Panc1 (cell line): ENCODE results near the gene TRIM45. TPM values are rescaled to one million over a fixed set of nuclear protein-coding genes. Genes with fewer than 3 reads are reported as not detected.

Experiments
- ATAC-seq: fragments of 200-7000 bp; cut with Tn5 transposase; 2 replicates; pipeline ENCODE4 v1.9.1; 2020; ENCODE audit warnings: mild to moderate bottlenecking, moderate library complexity
- BruUV-seq: library from RNA; stranded (reverse); fragments of 400-500 nt; replicated peaks from 2 replicates; lab custom pipeline; 2021; lab: Mats Ljungman, UMichigan
- CTCF ChIA-PET: fragments of 300-600 bp; sonication (Branson Sonifier 250); formaldehyde crosslinking; loops from one replicate; lab custom pipeline; 2022; ENCODE audit warnings: antibody characterized with exemption; lab: Charles Lee
- POLR2A ChIA-PET: fragments of 300-600 bp; sonication (Branson Sonifier 250); formaldehyde crosslinking; loops from one replicate; lab custom pipeline; 2022; ENCODE audit warnings: antibody characterized with exemption; lab: Charles Lee
- DNase-seq: peaks from one replicate; pipeline ENCODE4 v3.0.0-alpha.2; 2010; ENCODE audit warnings: low read depth, low spot score
- H3K27ac ChIP-seq: 2 replicates; pipeline ENCODE4 v1.5.1; 2011; ENCODE audit warnings: mild to moderate bottlenecking, low read length, inconsistent platforms
- H3K27me3 ChIP-seq: fragments of 200-500 bp; sonication (Bioruptor generic); 2 replicates; pipeline ENCODE4 v1.6.0; 2014; ENCODE audit warnings: low read length, inconsistent platforms; ENCODE audit not compliant: control insufficient read depth, insufficient read depth
- H3K36me3 ChIP-seq: fragments of 200-500 bp; sonication (Bioruptor generic); 2 replicates; pipeline ENCODE4 v1.5.1; 2014; ENCODE audit warnings: inconsistent platforms, mild to moderate bottlenecking, low read length, moderate library complexity; ENCODE audit not compliant: control insufficient read depth, insufficient read depth
- H3K4me1 ChIP-seq: 2 replicates; pipeline ENCODE4 v1.5.1; 2011; ENCODE audit warnings: inconsistent platforms, mild to moderate bottlenecking, low read length, moderate library complexity; ENCODE audit not compliant: control insufficient read depth, insufficient read depth
- H3K4me3 ChIP-seq, 2 experiments: 2 replicates each; pipeline ENCODE4 v1.5.1; 2011 to 2012; ENCODE audit warnings: low read depth in 2 of 2, low read length in 2 of 2, mild to moderate bottlenecking in 2 of 2, inconsistent platforms in 1 of 2, moderate library complexity in 1 of 2
- H3K9me3 ChIP-seq: fragments of 200-500 bp; sonication (Bioruptor generic); 2 replicates; pipeline ENCODE4 v1.5.1; 2014; ENCODE audit warnings: low read depth, mild to moderate bottlenecking, inconsistent platforms, low read length, moderate library complexity; ENCODE audit not compliant: control insufficient read depth, insufficient read depth
- CTCF ChIP-seq: fragments of 450-650 bp; IDR thresholded peaks from 2 replicates; pipeline ENCODE4 v1.5.1; 2017; ENCODE audit warnings: mild to moderate bottlenecking
- POLR2AphosphoS5 ChIP-seq: IDR thresholded peaks from 2 replicates; pipeline ENCODE4 v1.6.1; 2012; ENCODE audit warnings: mild to moderate bottlenecking, low read depth, low read length, moderate library complexity
- SIN3A ChIP-seq: IDR thresholded peaks from 2 replicates; pipeline ENCODE4 v1.6.1; 2012; ENCODE audit warnings: low read depth, mild to moderate bottlenecking, low read length, moderate library complexity, borderline replicate concordance; ENCODE audit not compliant: insufficient read depth
- TCF7L2 ChIP-seq: IDR thresholded peaks from 2 replicates; pipeline ENCODE4 v1.6.1; 2011; ENCODE audit warnings: mild to moderate bottlenecking, low read depth, low read length, inconsistent platforms
- in situ Hi-C: cut with HindIII; loops from 2 replicates; pipeline ENCODE4 v1.10.0; 2016; ENCODE audit warnings: low sequenced_read_pairs, low pct_unique_long_range_greater_than_20kb
- intact Hi-C: fragments of 100-400 bp; cut with micrococcal nuclease; formaldehyde crosslinking; loops from one replicate; pipeline ENCODE4 v1.10.0; 2022; ENCODE audit not compliant: unreplicated experiment
- total RNA-seq: library from RNA; stranded (reverse); gene quantifications from one replicate; pipeline ENCODE4 v1.2.1, GENCODE V29; 2021; ENCODE audit not compliant: unreplicated experiment
- TF ChIP-seq, protein P1 (sequence below), 2 experiments: IDR thresholded peaks; 2 replicates each; pipeline ENCODE4 v1.6.1; 2011 to 2012; ENCODE audit warnings: low read depth in 2 of 2, control low read depth in 1 of 2, low read length in 1 of 2, mild to moderate bottlenecking in 1 of 2, moderate library complexity in 1 of 2; ENCODE audit not compliant: insufficient read depth in 1 of 2

Gene TRIM45
- total RNA-seq, 1 experiment from 2014 or later = 4.7 TPM

- ChIA-PET CTCF (no interaction called here), POLR2A (no interaction called here)
- BruUV-seq = no TSS peak
- no peak for DNase-seq
- Histone ChIP-seq H3K27me3 (no peaks in the 10 kb centered on the region), H3K4me1 (no peaks in the 10 kb centered on the region), H3K4me3 (no peak overlapping the region), H3K9me3 (no peaks in the 10 kb centered on the region), H3K27ac (no peak overlapping the region), H3K36me3 (peaks cover 3% of the 10 kb centered on the region; the same call in 1 of the 2 replicates)
- no peak for ATAC-seq
- intact Hi-C loops (no loop called here), in situ Hi-C loops (no loop called here)
- TF ChIP-seq SIN3A = no peak
- no peak for TF ChIP-seq POLR2AphosphoS5
- TF ChIP-seq CTCF = no peak
- TF ChIP-seq, protein P1, sequence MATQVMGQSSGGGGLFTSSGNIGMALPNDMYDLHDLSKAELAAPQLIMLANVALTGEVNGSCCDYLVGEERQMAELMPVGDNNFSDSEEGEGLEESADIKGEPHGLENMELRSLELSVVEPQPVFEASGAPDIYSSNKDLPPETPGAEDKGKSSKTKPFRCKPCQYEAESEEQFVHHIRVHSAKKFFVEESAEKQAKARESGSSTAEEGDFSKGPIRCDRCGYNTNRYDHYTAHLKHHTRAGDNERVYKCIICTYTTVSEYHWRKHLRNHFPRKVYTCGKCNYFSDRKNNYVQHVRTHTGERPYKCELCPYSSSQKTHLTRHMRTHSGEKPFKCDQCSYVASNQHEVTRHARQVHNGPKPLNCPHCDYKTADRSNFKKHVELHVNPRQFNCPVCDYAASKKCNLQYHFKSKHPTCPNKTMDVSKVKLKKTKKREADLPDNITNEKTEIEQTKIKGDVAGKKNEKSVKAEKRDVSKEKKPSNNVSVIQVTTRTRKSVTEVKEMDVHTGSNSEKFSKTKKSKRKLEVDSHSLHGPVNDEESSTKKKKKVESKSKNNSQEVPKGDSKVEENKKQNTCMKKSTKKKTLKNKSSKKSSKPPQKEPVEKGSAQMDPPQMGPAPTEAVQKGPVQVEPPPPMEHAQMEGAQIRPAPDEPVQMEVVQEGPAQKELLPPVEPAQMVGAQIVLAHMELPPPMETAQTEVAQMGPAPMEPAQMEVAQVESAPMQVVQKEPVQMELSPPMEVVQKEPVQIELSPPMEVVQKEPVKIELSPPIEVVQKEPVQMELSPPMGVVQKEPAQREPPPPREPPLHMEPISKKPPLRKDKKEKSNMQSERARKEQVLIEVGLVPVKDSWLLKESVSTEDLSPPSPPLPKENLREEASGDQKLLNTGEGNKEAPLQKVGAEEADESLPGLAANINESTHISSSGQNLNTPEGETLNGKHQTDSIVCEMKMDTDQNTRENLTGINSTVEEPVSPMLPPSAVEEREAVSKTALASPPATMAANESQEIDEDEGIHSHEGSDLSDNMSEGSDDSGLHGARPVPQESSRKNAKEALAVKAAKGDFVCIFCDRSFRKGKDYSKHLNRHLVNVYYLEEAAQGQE (IDR thresholded peaks at IDR 0.05; ENCODE audit: insufficient read depth in 1 of 2, low read depth in 2 of 2, low read length in 1 of 2) = no peak
- TF ChIP-seq TCF7L2 = no peak
Observed at GRCh38 chr1:117097443-117097842, 24.1 kb downstream of the TRIM45 start.

GRCh38 chr1:117096951-117097408, 24.6 kb downstream of the TRIM45 start:
- CTCF ChIA-PET = no interaction called here
- peaks cover 3% of the 10 kb centered on the region; the same call in 1 of the 2 replicates for H3K36me3 ChIP-seq
- in situ Hi-C loops = no loop called here

More at GRCh38 chr1:117096951-117097408, 24.6 kb downstream of the TRIM45 start:
- Histone ChIP-seq H3K4me1 (no peaks in the 10 kb centered on the region), H3K27me3 (no peaks in the 10 kb centered on the region), H3K27ac (no peak overlapping the region), H3K9me3 (no peaks in the 10 kb centered on the region), H3K4me3 (no peak overlapping the region)
- ATAC-seq (no peak), DNase-seq (no peak)
- intact Hi-C loops = no loop called here
- BruUV-seq = no TSS peak
- POLR2A ChIA-PET = no interaction called here
- TF ChIP-seq, protein P1 (IDR thresholded peaks at IDR 0.05; ENCODE audit: insufficient read depth in 1 of 2, low read depth in 2 of 2, low read length in 1 of 2) = no peak
- TF ChIP-seq CTCF = no peak
- TF ChIP-seq POLR2AphosphoS5 = no peak
- no peak for TF ChIP-seq SIN3A
- TF ChIP-seq TCF7L2 = no peak
